ENCODE measurements around the gene CSN1S1. TPM values are rescaled to one million over a fixed set of nuclear protein-coding genes. Genes with fewer than 3 reads are reported as not detected.

Gene CSN1S1
- total RNA-seq, 1 experiment from 2014 or later: not detected

DNA sequence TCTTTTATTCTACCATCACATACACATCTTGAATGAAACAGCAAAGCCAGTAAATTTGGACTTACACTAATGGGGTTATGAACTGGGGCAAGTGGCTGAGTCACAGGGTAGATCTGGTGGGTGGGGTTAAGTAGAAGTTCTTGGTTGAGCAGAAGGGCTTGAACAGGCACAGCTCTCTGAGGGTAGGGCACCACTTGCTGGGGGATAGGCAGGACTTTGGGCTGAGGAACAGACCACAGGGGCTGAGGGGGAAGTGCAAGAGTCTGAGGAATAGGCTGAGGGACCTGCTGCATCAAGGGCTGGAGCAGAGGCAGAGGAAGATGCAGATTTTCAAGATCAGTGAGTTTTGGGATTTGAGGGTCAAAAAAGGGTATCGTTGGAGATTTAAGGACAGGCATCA, 26.3 kb downstream of the CSN1S1 start:
- no peak overlapping the region for H3K27ac ChIP-seq (ENCODE audit: low read depth, low read length, poor library complexity, severe bottlenecking)
- H3K4me1 ChIP-seq (ENCODE audit: insufficient read depth, low read length, poor library complexity, severe bottlenecking): no peaks in the 10 kb centered on the region
- no peaks in the 10 kb centered on the region for H3K27me3 ChIP-seq (replicated peaks; ENCODE audit: insufficient read depth, low read depth, low read length, poor library complexity)
- no peaks in the 10 kb centered on the region for H3K36me3 ChIP-seq (ENCODE audit: insufficient read depth, low read length, poor library complexity, severe bottlenecking)
- no peak overlapping the region for H3K4me3 ChIP-seq (ENCODE audit: low read depth, low read length, poor library complexity, severe bottlenecking)
- no peaks in the 10 kb centered on the region for H3K9me3 ChIP-seq (ENCODE audit: low read depth, low read length, poor library complexity, severe bottlenecking)
- ChIA-PET CTCF (no interaction called here), POLR2A (ENCODE audit: low non-redundant PET) (no interaction called here)
- TF ChIP-seq, protein P1, sequence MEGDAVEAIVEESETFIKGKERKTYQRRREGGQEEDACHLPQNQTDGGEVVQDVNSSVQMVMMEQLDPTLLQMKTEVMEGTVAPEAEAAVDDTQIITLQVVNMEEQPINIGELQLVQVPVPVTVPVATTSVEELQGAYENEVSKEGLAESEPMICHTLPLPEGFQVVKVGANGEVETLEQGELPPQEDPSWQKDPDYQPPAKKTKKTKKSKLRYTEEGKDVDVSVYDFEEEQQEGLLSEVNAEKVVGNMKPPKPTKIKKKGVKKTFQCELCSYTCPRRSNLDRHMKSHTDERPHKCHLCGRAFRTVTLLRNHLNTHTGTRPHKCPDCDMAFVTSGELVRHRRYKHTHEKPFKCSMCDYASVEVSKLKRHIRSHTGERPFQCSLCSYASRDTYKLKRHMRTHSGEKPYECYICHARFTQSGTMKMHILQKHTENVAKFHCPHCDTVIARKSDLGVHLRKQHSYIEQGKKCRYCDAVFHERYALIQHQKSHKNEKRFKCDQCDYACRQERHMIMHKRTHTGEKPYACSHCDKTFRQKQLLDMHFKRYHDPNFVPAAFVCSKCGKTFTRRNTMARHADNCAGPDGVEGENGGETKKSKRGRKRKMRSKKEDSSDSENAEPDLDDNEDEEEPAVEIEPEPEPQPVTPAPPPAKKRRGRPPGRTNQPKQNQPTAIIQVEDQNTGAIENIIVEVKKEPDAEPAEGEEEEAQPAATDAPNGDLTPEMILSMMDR (conservative IDR thresholded peaks at IDR 0.05; ENCODE audit: low read depth, low read length): no peak
- no peak for TF ChIP-seq EZH2 (IDR thresholded peaks at IDR 0.05; ENCODE audit: borderline replicate concordance, low read depth, low read length, poor library complexity, severe bottlenecking)
- no peak for DNase-seq (ENCODE audit: low spot score)
- no TSS peak for BruUV-seq (replicated peaks)
- intact Hi-C loops (cut with micrococcal nuclease; ENCODE audit: unreplicated experiment): no loop called here

GRCh38 chr4:69965628-69966027, 34.8 kb downstream of the CSN1S1 start, which contains the start of gene CSN2:
TSS of gene CSN2 (minus strand) at chr4:69965728. CDS start at chr4:69960995, 4,733 bp downstream.
- BruUV-seq (replicated peaks): no TSS peak
- Histone ChIP-seq H3K4me1 (ENCODE audit: insufficient read depth, low read length, poor library complexity, severe bottlenecking) (no peaks in the 10 kb centered on the region), H3K27ac (ENCODE audit: low read depth, low read length, poor library complexity, severe bottlenecking) (no peak within 1 kb of the TSS), H3K4me3 (ENCODE audit: low read depth, low read length, poor library complexity, severe bottlenecking) (no peak within 1 kb of the TSS), H3K36me3 (ENCODE audit: insufficient read depth, low read length, poor library complexity, severe bottlenecking) (no peaks in the 10 kb centered on the region), H3K9me3 (ENCODE audit: low read depth, low read length, poor library complexity, severe bottlenecking) (no peaks in the 10 kb centered on the region), H3K27me3 (replicated peaks; ENCODE audit: insufficient read depth, low read depth, low read length, poor library complexity) (no peaks in the 10 kb centered on the region)
- ChIA-PET CTCF (no interaction called here), POLR2A (ENCODE audit: low non-redundant PET) (no interaction called here)
- TF ChIP-seq EZH2 (IDR thresholded peaks at IDR 0.05; ENCODE audit: borderline replicate concordance, low read depth, low read length, poor library complexity, severe bottlenecking): no peak
- TF ChIP-seq, protein P1 (conservative IDR thresholded peaks at IDR 0.05; ENCODE audit: low read depth, low read length): no peak
- intact Hi-C loops (cut with micrococcal nuclease; ENCODE audit: unreplicated experiment): no loop called here
- DNase-seq (ENCODE audit: low spot score): no peak

DNA sequence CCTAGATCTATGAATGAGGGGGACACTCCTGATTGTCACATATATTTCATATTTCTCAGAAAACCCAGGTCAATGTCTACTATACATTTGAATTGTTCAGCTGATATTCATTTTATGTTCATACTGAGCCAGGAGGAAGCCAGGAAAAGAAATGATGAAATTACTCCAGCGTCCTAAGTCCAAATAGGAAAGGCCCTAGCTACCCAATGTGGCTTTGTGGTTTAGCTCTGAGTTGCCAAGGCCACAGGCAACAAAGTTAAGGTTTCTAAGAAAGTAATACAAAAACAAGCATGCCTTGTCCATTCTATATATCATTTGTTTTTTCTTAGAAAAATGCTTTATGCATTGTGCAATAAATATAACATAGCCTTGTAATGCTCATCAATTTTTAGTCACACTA, 39.2 kb downstream of the CSN1S1 start:
- DNase-seq (ENCODE audit: low spot score): no peak
- TF ChIP-seq, protein P1 (conservative IDR thresholded peaks at IDR 0.05; ENCODE audit: low read depth, low read length): no peak
- TF ChIP-seq EZH2 (IDR thresholded peaks at IDR 0.05; ENCODE audit: borderline replicate concordance, low read depth, low read length, poor library complexity, severe bottlenecking): no peak
- Histone ChIP-seq H3K27me3 (replicated peaks; ENCODE audit: insufficient read depth, low read depth, low read length, poor library complexity) (no peaks in the 10 kb centered on the region), H3K9me3 (ENCODE audit: low read depth, low read length, poor library complexity, severe bottlenecking) (no peaks in the 10 kb centered on the region), H3K4me1 (ENCODE audit: insufficient read depth, low read length, poor library complexity, severe bottlenecking) (no peaks in the 10 kb centered on the region), H3K36me3 (ENCODE audit: insufficient read depth, low read length, poor library complexity, severe bottlenecking) (no peaks in the 10 kb centered on the region), H3K27ac (ENCODE audit: low read depth, low read length, poor library complexity, severe bottlenecking) (no peak overlapping the region), H3K4me3 (ENCODE audit: low read depth, low read length, poor library complexity, severe bottlenecking) (no peak overlapping the region)
- intact Hi-C loops (cut with micrococcal nuclease; ENCODE audit: unreplicated experiment): no loop called here
- POLR2A ChIA-PET (ENCODE audit: low non-redundant PET): no interaction called here
- no TSS peak for BruUV-seq (replicated peaks)
- CTCF ChIA-PET: no interaction called here

Measured in A673 (cell line).